Smooth muscle cell (in vitro differentiated cells): ENCODE results near the gene SLC25A47. TPM values are rescaled to one million over a fixed set of nuclear protein-coding genes. Genes with fewer than 3 reads are reported as not detected.

Experiments used
- DNase-seq: peaks from one replicate; lab custom pipeline; 2025; ENCODE audit not compliant: unreplicated experiment; lab: John Stamatoyannopoulos, UW
- H2AFZ ChIP-seq: fragments of 200-600 bp; sonication (generic); 2 replicates; pipeline ENCODE4 v1.6.0; 2016; ENCODE audit warnings: antibody characterized with exemption, low read depth, mild to moderate bottlenecking
- H3F3A ChIP-seq: fragments of 200-600 bp; sonication (generic); 2 replicates; pipeline ENCODE4 v1.6.0; 2017; ENCODE audit warnings: antibody characterized with exemption, low read depth
- H3K27ac ChIP-seq: fragments of 200-600 bp; sonication (generic); 2 replicates; pipeline ENCODE4 v1.5.1; 2016; ENCODE audit warnings: low read depth, mild to moderate bottlenecking
- H3K27me3 ChIP-seq: fragments of 200-600 bp; sonication (generic); 2 replicates; pipeline ENCODE4 v1.6.1; 2016; ENCODE audit warnings: low read depth, mild to moderate bottlenecking
- H3K36me3 ChIP-seq: fragments of 200-600 bp; sonication (generic); 2 replicates; pipeline ENCODE4 v1.5.1; 2016; ENCODE audit warnings: low read depth
- H3K4me1 ChIP-seq: fragments of 200-600 bp; sonication (generic); 2 replicates; pipeline ENCODE4 v1.5.1; 2016; ENCODE audit warnings: low read depth
- H3K4me2 ChIP-seq: fragments of 200-600 bp; sonication (generic); 2 replicates; pipeline ENCODE4 v1.6.0; 2016; ENCODE audit warnings: mild to moderate bottlenecking
- H3K4me3 ChIP-seq: fragments of 200-600 bp; sonication (generic); 2 replicates; pipeline ENCODE4 v1.5.1; 2016; ENCODE audit warnings: mild to moderate bottlenecking
- H3K79me2 ChIP-seq: fragments of 200-600 bp; sonication (generic); 2 replicates; pipeline ENCODE4 v1.6.0; 2016; ENCODE audit warnings: low read depth, mild to moderate bottlenecking
- H3K9ac ChIP-seq: fragments of 200-600 bp; sonication (generic); 2 replicates; pipeline ENCODE4 v1.6.0; 2016; ENCODE audit warnings: low read depth
- H3K9me3 ChIP-seq: fragments of 200-600 bp; sonication (generic); replicated peaks from 2 replicates; pipeline ENCODE4 v1.5.1; 2016; ENCODE audit warnings: low read depth
- H4K20me1 ChIP-seq: fragments of 200-600 bp; sonication (generic); 2 replicates; pipeline ENCODE4 v1.6.0; 2016; ENCODE audit warnings: low read depth
- CTCF ChIP-seq: fragments of 200-600 bp; sonication (generic); IDR thresholded peaks from 2 replicates; pipeline ENCODE4 v1.5.1; 2017; ENCODE audit warnings: borderline replicate concordance, mild to moderate bottlenecking, antibody characterized with exemption; ENCODE audit not compliant: insufficient read depth, poor library complexity, severe bottlenecking
- WGBS: methylation state at CpG from one replicate; pipeline ENCODE4 v1.1.7; 2016; ENCODE audit warnings: low lambda C conversion rate; 5-methylcytosine and 5-hydroxymethylcytosine counted together
- polyA plus RNA-seq: library from polyadenylated mRNA; unstranded; fragments of >200 nt; fragmentation: Nextera tagmentation; extraction: Ambion mirVana; gene quantifications from 2 replicates; pipeline ENCODE4 v1.2.1, GENCODE V29; 2016
- total RNA-seq: library from RNA; depleted of rRNA; stranded (reverse); fragments of >200 nt; gene quantifications from 2 replicates; pipeline ENCODE4 v1.2.3, GENCODE V29; 2014

The SLC25A47 gene
- total and polyA plus RNA-seq, 2 experiments from 2014 or later = not detected

- no peak overlapping the region for H3K27ac ChIP-seq
- no peak overlapping the region for H2AFZ ChIP-seq
- no peaks in the 10 kb centered on the region for H3K36me3 ChIP-seq
- no peak for DNase-seq
- 99% methylated on average over 17 of the region's 17 CpGs for WGBS
- no peaks in the 10 kb centered on the region for H3F3A ChIP-seq
- no peak for TF ChIP-seq CTCF
- H3K79me2 ChIP-seq = no peaks in the 10 kb centered on the region
- H3K4me1 ChIP-seq = no peaks in the 10 kb centered on the region
- no peaks in the 10 kb centered on the region for H4K20me1 ChIP-seq
- no peaks in the 10 kb centered on the region for H3K27me3 ChIP-seq
- H3K9me3 ChIP-seq = no peaks in the 10 kb centered on the region
- no peak overlapping the region for H3K4me3 ChIP-seq
- H3K4me2 ChIP-seq = no peak overlapping the region
- H3K9ac ChIP-seq = no peak overlapping the region
Observed at GRCh38 chr14:100345711-100346110, 22.6 kb downstream of the SLC25A47 start.

DNA sequence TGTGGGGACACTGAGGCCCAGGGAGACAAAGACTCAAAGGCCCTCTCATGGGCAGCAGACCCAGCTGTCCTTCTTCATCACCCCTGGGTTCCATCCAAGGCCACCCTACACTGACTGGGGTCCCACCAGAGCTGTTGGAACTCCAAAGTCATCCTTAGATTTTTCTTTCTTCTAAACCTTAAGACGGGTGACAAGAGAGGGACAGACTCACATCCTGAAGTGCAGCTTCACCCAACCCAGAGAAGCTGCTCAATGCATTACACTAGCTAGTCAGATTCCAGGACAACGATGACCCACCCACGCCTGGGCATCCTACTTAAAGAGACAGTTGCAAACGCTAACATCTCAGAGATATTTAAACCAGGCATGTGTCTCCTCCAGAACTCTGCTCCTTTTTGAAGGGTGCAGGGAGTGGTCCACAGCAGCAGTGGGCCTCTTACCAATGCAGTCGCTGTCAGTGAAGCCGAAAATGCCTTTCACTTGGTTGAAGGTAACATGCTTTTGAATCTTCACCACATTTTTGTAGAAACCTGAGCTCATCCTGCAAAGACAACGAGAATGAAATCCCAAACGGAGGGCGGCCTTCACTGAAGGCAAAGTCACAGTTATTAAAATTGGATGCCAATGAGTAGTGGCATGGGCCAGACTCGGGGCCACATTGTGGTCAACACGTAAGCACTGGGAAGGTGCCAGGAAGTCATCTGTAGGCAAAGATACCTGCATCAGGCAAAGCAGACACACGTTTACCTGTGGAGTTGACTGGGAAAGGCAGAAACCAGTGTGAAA is 23.4 kb downstream of the SLC25A47 start:
- H3K4me3 ChIP-seq = no peak overlapping the region
- H3K27ac ChIP-seq = no peak overlapping the region
- no peak for TF ChIP-seq CTCF
- no peaks in the 10 kb centered on the region for H4K20me1 ChIP-seq
- no peaks in the 10 kb centered on the region for H3K9me3 ChIP-seq
- H3K4me1 ChIP-seq = no peaks in the 10 kb centered on the region
- H3K27me3 ChIP-seq = no peaks in the 10 kb centered on the region
- DNase-seq = no peak
- no peak overlapping the region for H2AFZ ChIP-seq
- no peaks in the 10 kb centered on the region for H3K79me2 ChIP-seq
- H3F3A ChIP-seq = no peaks in the 10 kb centered on the region
- no peaks in the 10 kb centered on the region for H3K36me3 ChIP-seq
- H3K9ac ChIP-seq = no peak overlapping the region
- WGBS = 95% methylated on average over 12 of the region's 12 CpGs
- H3K4me2 ChIP-seq = no peak overlapping the region

GRCh38 chr14:100348253-100348729 is 25.2 kb downstream of the SLC25A47 start:
- Histone ChIP-seq H4K20me1 (no peaks in the 10 kb centered on the region), H3K27ac (no peak overlapping the region), H3K4me1 (no peaks in the 10 kb centered on the region), H2AFZ (no peak overlapping the region), H3K4me2 (no peak overlapping the region), H3K9ac (no peak overlapping the region), H3K4me3 (no peak overlapping the region), H3K36me3 (no peaks in the 10 kb centered on the region), H3K27me3 (no peaks in the 10 kb centered on the region), H3K79me2 (no peaks in the 10 kb centered on the region), H3K9me3 (no peaks in the 10 kb centered on the region), H3F3A (no peaks in the 10 kb centered on the region)
- 96% methylated on average over 12 of the region's 12 CpGs for WGBS
- TF ChIP-seq CTCF = no peak
- DNase-seq = no peak
